Measurements from ENCODE around the gene STK38L.
A peak's percentile ranks its signal among the peaks of the same experiment; 100 is the strongest.

STK38L gene

DNA sequence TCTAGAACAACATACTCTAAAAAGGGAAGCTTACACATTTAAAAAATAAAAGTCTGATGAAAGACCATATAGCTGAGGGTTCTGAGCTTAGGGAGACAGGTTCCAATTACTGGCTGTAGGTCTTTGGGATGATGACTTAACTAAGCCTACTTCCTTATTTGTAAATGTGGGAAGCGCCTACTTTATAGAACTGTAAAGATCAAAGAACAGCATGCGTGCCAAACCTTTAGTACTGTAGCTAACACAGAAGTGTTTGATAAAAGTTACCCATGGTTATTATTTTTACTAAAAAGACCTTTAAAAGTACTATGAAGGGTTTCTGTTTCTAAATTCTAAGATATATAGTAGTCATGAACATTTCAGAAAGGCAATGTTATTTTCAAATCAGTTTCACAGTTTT lies 35.7 kb downstream of the STK38L start:
- Histone ChIP-seq H3K9me3 (ENCODE audit: control insufficient read depth, insufficient read depth, low read length) (no peaks in the 10 kb centered on the region), H3K4me1 (ENCODE audit: control insufficient read depth, insufficient read depth, low read length) (peaks cover 45% of the 10 kb centered on the region)

GRCh38 chr12:27280412-27280811 lies 36.3 kb downstream of the STK38L start:
- Histone ChIP-seq H3K9me3 (ENCODE audit: control insufficient read depth, insufficient read depth, low read length) (no peaks in the 10 kb centered on the region), H3K4me1 (ENCODE audit: control insufficient read depth, insufficient read depth, low read length) (peaks cover 46% of the 10 kb centered on the region), H3K27me3 (ENCODE audit: control insufficient read depth, insufficient read depth, low read length) (no peaks in the 10 kb centered on the region), H3K9ac (ENCODE audit: low read depth, low read length) (no peak overlapping the region), H3K4me3 (ENCODE audit: low read depth, low read length) (no peak overlapping the region), H3K36me3 (ENCODE audit: control insufficient read depth, insufficient read depth, low read length) (no peaks in the 10 kb centered on the region), H3K27ac (ENCODE audit: low read depth, low read length) (no peak overlapping the region)

More for the DNA sequence above, 35.7 kb downstream of the STK38L start:
- H3K36me3 ChIP-seq (ENCODE audit: control insufficient read depth, insufficient read depth, low read length), result no peaks in the 10 kb centered on the region
- H3K27me3 ChIP-seq (ENCODE audit: control insufficient read depth, insufficient read depth, low read length), result no peaks in the 10 kb centered on the region
- H3K27ac ChIP-seq (ENCODE audit: low read depth, low read length), result no peak overlapping the region
- no peak overlapping the region for H3K9ac ChIP-seq (ENCODE audit: low read depth, low read length)
- no peak overlapping the region for H3K4me3 ChIP-seq (ENCODE audit: low read depth, low read length)

- Histone ChIP-seq H3K4me3 (ENCODE audit: low read depth, low read length) (no peak overlapping the region), H3K9me3 (ENCODE audit: control insufficient read depth, insufficient read depth, low read length) (no peaks in the 10 kb centered on the region), H3K9ac (ENCODE audit: low read depth, low read length) (no peak overlapping the region), H3K4me1 (ENCODE audit: control insufficient read depth, insufficient read depth, low read length) (peaks cover 34% of the 10 kb centered on the region), H3K27ac (ENCODE audit: low read depth, low read length) (no peak overlapping the region), H3K27me3 (ENCODE audit: control insufficient read depth, insufficient read depth, low read length) (no peaks in the 10 kb centered on the region), H3K36me3 (ENCODE audit: control insufficient read depth, insufficient read depth, low read length) (no peaks in the 10 kb centered on the region)
Measured at GRCh38 chr12:27282754-27283153, 38.7 kb downstream of the STK38L start.

DNA sequence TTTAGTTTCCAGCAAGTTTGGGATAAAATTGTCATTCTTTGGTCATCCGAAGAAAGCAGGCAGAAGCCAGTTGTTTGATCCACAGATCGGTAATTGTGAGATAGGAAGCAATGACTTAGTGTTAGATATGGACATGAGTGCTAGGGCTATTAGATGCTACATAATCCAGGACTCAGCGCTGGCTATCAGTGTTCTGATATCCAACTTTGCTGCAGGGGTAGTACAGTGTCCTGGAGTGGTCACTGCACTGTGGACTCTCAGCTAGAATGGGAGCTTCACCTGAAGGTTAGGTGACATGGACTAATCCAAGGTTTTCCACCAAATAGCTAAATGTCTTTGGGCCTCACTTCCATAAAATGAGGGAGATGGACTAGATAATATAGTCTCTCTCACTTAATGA lies 39.9 kb downstream of the STK38L start:
- Histone ChIP-seq H3K27me3 (ENCODE audit: control insufficient read depth, insufficient read depth, low read length) (no peaks in the 10 kb centered on the region), H3K4me3 (ENCODE audit: low read depth, low read length) (no peak overlapping the region), H3K4me1 (ENCODE audit: control insufficient read depth, insufficient read depth, low read length) (peaks cover 29% of the 10 kb centered on the region), H3K9ac (ENCODE audit: low read depth, low read length) (no peak overlapping the region), H3K9me3 (ENCODE audit: control insufficient read depth, insufficient read depth, low read length) (no peaks in the 10 kb centered on the region), H3K27ac (ENCODE audit: low read depth, low read length) (no peak overlapping the region), H3K36me3 (ENCODE audit: control insufficient read depth, insufficient read depth, low read length) (no peaks in the 10 kb centered on the region)

GRCh38 chr12:27284751-27285150 lies 40.7 kb downstream of the STK38L start:
- H3K9me3 ChIP-seq (ENCODE audit: control insufficient read depth, insufficient read depth, low read length), result no peaks in the 10 kb centered on the region
- no peak overlapping the region for H3K4me3 ChIP-seq (ENCODE audit: low read depth, low read length)
- H3K36me3 ChIP-seq (ENCODE audit: control insufficient read depth, insufficient read depth, low read length), result no peaks in the 10 kb centered on the region
- no peak overlapping the region for H3K9ac ChIP-seq (ENCODE audit: low read depth, low read length)
- no peaks in the 10 kb centered on the region for H3K27me3 ChIP-seq (ENCODE audit: control insufficient read depth, insufficient read depth, low read length)
- no peak overlapping the region for H3K27ac ChIP-seq (ENCODE audit: low read depth, low read length)
- H3K4me1 ChIP-seq (ENCODE audit: control insufficient read depth, insufficient read depth, low read length), result peaks cover 33% of the 10 kb centered on the region

- Histone ChIP-seq H3K27ac (ENCODE audit: low read depth, low read length) (no peak overlapping the region), H3K36me3 (ENCODE audit: control insufficient read depth, insufficient read depth, low read length) (no peaks in the 10 kb centered on the region), H3K4me3 (ENCODE audit: low read depth, low read length) (no peak overlapping the region), H3K9me3 (ENCODE audit: control insufficient read depth, insufficient read depth, low read length) (no peaks in the 10 kb centered on the region), H3K9ac (ENCODE audit: low read depth, low read length) (no peak overlapping the region), H3K4me1 (ENCODE audit: control insufficient read depth, insufficient read depth, low read length) (peaks cover 36% of the 10 kb centered on the region), H3K27me3 (ENCODE audit: control insufficient read depth, insufficient read depth, low read length) (no peaks in the 10 kb centered on the region)
Measured at GRCh38 chr12:27285403-27285802, 41.3 kb downstream of the STK38L start.

DNA sequence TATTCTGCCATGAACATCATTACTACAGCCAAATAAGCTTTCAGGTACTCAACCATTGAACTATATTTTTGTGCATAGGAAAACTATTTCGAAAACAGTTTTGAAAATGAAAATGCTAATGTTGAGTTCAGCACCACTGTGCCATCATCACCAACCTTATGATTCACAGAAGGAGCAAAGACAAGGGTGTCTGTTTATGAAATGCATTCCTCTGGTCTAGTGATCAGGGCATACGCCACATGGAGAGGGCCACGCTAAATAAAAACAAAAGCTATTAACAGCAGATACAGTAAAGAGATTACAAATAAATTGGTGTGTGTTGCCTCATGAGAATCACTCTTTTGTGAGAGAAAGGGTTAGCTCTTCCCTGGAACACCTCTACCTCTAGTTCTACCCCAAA lies 45.3 kb downstream of the STK38L start:
- Histone ChIP-seq H3K4me1 (ENCODE audit: control insufficient read depth, insufficient read depth, low read length) (peaks cover 63% of the 10 kb centered on the region), H3K27ac (ENCODE audit: low read depth, low read length) (no peak overlapping the region), H3K9ac (ENCODE audit: low read depth, low read length) (no peak overlapping the region), H3K9me3 (ENCODE audit: control insufficient read depth, insufficient read depth, low read length) (no peaks in the 10 kb centered on the region), H3K36me3 (ENCODE audit: control insufficient read depth, insufficient read depth, low read length) (no peaks in the 10 kb centered on the region), H3K27me3 (ENCODE audit: control insufficient read depth, insufficient read depth, low read length) (no peaks in the 10 kb centered on the region), H3K4me3 (ENCODE audit: low read depth, low read length) (no peak overlapping the region)

GRCh38 chr12:27290501-27291168 lies 46.5 kb downstream of the STK38L start:
- H3K4me3 ChIP-seq (ENCODE audit: low read depth, low read length), result no peak overlapping the region

GRCh38 chr12:27291862-27292261 lies 47.8 kb downstream of the STK38L start:
- peaks cover 46% of the 10 kb centered on the region for H3K4me1 ChIP-seq (ENCODE audit: control insufficient read depth, insufficient read depth, low read length)
- H3K27me3 ChIP-seq (ENCODE audit: control insufficient read depth, insufficient read depth, low read length), result no peaks in the 10 kb centered on the region
- no peaks in the 10 kb centered on the region for H3K9me3 ChIP-seq (ENCODE audit: control insufficient read depth, insufficient read depth, low read length)
- H3K4me3 ChIP-seq (ENCODE audit: low read depth, low read length), result peak overlapping the region; percentile 10; the same call in 1 of the 2 replicates
- H3K9ac ChIP-seq (ENCODE audit: low read depth, low read length), result no peak overlapping the region
- H3K36me3 ChIP-seq (ENCODE audit: control insufficient read depth, insufficient read depth, low read length), result no peaks in the 10 kb centered on the region
- H3K27ac ChIP-seq (ENCODE audit: low read depth, low read length), result no peak overlapping the region

More at GRCh38 chr12:27290501-27291168, 46.5 kb downstream of the STK38L start:
- Histone ChIP-seq H3K27ac (ENCODE audit: low read depth, low read length) (no peak overlapping the region), H3K4me1 (ENCODE audit: control insufficient read depth, insufficient read depth, low read length) (peaks cover 55% of the 10 kb centered on the region), H3K9ac (ENCODE audit: low read depth, low read length) (no peak overlapping the region), H3K9me3 (ENCODE audit: control insufficient read depth, insufficient read depth, low read length) (no peaks in the 10 kb centered on the region), H3K36me3 (ENCODE audit: control insufficient read depth, insufficient read depth, low read length) (no peaks in the 10 kb centered on the region), H3K27me3 (ENCODE audit: control insufficient read depth, insufficient read depth, low read length) (no peaks in the 10 kb centered on the region)

DNA sequence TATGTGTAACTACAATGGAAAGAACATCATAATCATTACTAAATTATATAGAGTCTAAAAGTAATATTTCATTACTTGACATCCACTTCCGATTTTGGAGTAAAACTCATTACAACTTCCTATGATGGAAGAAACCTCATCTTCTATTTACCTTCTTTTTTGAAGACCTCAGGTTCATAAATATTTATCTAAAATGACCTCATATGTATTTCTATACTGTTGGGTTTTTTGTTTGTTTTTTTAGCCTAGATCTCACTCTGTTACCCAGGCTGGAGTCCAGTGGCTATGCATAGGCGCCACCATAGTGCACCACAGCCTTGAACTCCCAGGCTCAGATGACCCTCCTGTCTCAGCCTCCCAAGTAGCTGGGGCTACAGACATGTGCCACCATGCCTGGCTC lies 48.6 kb downstream of the STK38L start:
- H3K27ac ChIP-seq (ENCODE audit: low read depth, low read length), result no peak overlapping the region
- no peaks in the 10 kb centered on the region for H3K9me3 ChIP-seq (ENCODE audit: control insufficient read depth, insufficient read depth, low read length)
- peaks cover 2% of the 10 kb centered on the region; the same call in 1 of the 2 replicates for H3K36me3 ChIP-seq (ENCODE audit: control insufficient read depth, insufficient read depth, low read length)
- peaks cover 46% of the 10 kb centered on the region for H3K4me1 ChIP-seq (ENCODE audit: control insufficient read depth, insufficient read depth, low read length)
- no peak overlapping the region for H3K4me3 ChIP-seq (ENCODE audit: low read depth, low read length)
- no peak overlapping the region for H3K9ac ChIP-seq (ENCODE audit: low read depth, low read length)
- no peaks in the 10 kb centered on the region for H3K27me3 ChIP-seq (ENCODE audit: control insufficient read depth, insufficient read depth, low read length)

DNA sequence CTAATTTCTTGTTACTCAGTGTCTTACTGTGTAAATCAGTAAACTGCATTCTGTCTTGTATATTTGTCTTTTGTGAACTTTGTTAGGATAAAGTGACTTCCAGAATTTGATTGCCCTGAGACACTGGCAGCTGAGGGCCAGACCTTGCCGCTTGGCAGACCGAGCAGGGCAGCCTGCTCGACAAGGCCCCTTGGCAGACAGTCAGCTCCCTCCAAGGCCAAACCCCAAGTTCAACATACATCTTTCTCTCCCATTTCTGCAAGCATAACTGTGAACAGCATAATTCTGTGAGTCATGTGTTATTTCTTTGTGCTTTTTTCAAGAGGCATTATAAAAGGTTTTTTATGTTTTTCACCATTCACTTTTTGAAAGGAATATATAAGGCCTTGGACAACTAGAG lies 49.4 kb downstream of the STK38L start:
- Histone ChIP-seq H3K9ac (ENCODE audit: low read depth, low read length) (no peak overlapping the region), H3K36me3 (ENCODE audit: control insufficient read depth, insufficient read depth, low read length) (peaks cover 7% of the 10 kb centered on the region; the same call in 1 of the 2 replicates), H3K27ac (ENCODE audit: low read depth, low read length) (no peak overlapping the region), H3K9me3 (ENCODE audit: control insufficient read depth, insufficient read depth, low read length) (no peaks in the 10 kb centered on the region), H3K4me1 (ENCODE audit: control insufficient read depth, insufficient read depth, low read length) (peaks cover 46% of the 10 kb centered on the region), H3K4me3 (ENCODE audit: low read depth, low read length) (no peak overlapping the region), H3K27me3 (ENCODE audit: control insufficient read depth, insufficient read depth, low read length) (no peaks in the 10 kb centered on the region)

Data from HUES48 (cell line).